CD14-positive monocyte (primary cell): ENCODE results near the gene DCUN1D5. TPM values are rescaled to one million over a fixed set of nuclear protein-coding genes. Genes with fewer than 3 reads are reported as not detected.
"Not testable (repeated sequence)": the region's sequence is repeated elsewhere in the genome, so short reads cannot be mapped to it uniquely, and the experiment has no call there.

ENCODE experiments used
- DNase-seq, 3 donors: peaks; one replicate each; pipeline ENCODE4 v3.0.0-alpha.2; 2011 to 2022
- H2AFZ ChIP-seq: 2 replicates; pipeline ENCODE4 v1.6.0; 2012; ENCODE audit warnings: mild to moderate bottlenecking, low read depth, low read length, inconsistent platforms; ENCODE audit not compliant: insufficient read depth, poor library complexity, severe bottlenecking
- H3K27ac ChIP-seq, 2 donors: 1 replicate in 1 of 2; 2 replicates in 1 of 2; pipeline ENCODE4 v1.5.1; 2012 to 2013; ENCODE audit warnings: low read length in 2 of 2, control low read depth in 1 of 2, inconsistent platforms in 1 of 2, low read depth in 1 of 2, mild to moderate bottlenecking in 1 of 2
- H3K27me3 ChIP-seq, 2 donors: one replicate each; pipeline versions ENCODE4 v1.6.0 to v1.6.1; 2011 to 2013; ENCODE audit warnings: low read length in 2 of 2; ENCODE audit not compliant: control insufficient read depth in 2 of 2, insufficient read depth in 2 of 2
- H3K36me3 ChIP-seq, 2 donors: replicated peaks in 1 of 2; 1 replicate in 1 of 2; 2 replicates in 1 of 2; pipeline versions ENCODE4 v1.5.1 to v1.6.1; 2012 to 2013; ENCODE audit warnings: low read length in 2 of 2, control low read depth in 1 of 2, inconsistent platforms in 1 of 2, mild to moderate bottlenecking in 1 of 2; ENCODE audit not compliant: insufficient read depth in 2 of 2, control insufficient read depth in 1 of 2
- H3K4me1 ChIP-seq, 2 donors: 1 replicate in 1 of 2; 2 replicates in 1 of 2; pipeline versions ENCODE4 v1.5.1 to v1.6.1; 2012 to 2013; ENCODE audit warnings: low read length in 2 of 2, control low read depth in 1 of 2, inconsistent platforms in 1 of 2, mild to moderate bottlenecking in 1 of 2, moderate library complexity in 1 of 2; ENCODE audit not compliant: insufficient read depth in 2 of 2, control insufficient read depth in 1 of 2
- H3K4me2 ChIP-seq: replicated peaks from 2 replicates; pipeline ENCODE3; 2012; ENCODE audit warnings: low read length, moderate library complexity, mild to moderate bottlenecking; ENCODE audit not compliant: poor library complexity, severe bottlenecking; ENCODE audit errors: extremely low read depth
- H3K4me3 ChIP-seq, 3 experiments: fragments of 200-600 bp in 1 of 3; sonication (generic) in 1 of 3; replicated peaks in 1 of 3; 1 replicate in 2 of 3; 2 replicates in 1 of 3; pipeline ENCODE4 v1.5.1; 2011 to 2013; ENCODE audit warnings: low read length in 3 of 3, mild to moderate bottlenecking in 3 of 3, control low read depth in 2 of 3, low read depth in 2 of 3, inconsistent platforms in 1 of 3, moderate library complexity in 1 of 3
- H3K79me2 ChIP-seq: 2 replicates; pipeline ENCODE4 v1.6.0; 2012; ENCODE audit warnings: mild to moderate bottlenecking, control low read depth, inconsistent platforms, low read length, moderate library complexity; ENCODE audit not compliant: insufficient read depth
- H3K9ac ChIP-seq: 2 replicates; pipeline ENCODE4 v1.6.0; 2017; ENCODE audit warnings: low read length, mild to moderate bottlenecking; ENCODE audit not compliant: insufficient read depth, poor library complexity, severe bottlenecking
- H3K9me3 ChIP-seq, 2 donors: replicated peaks in 1 of 2; 1 replicate in 1 of 2; 2 replicates in 1 of 2; pipeline versions ENCODE4 v1.5.1 to v1.6.1; 2012 to 2013; ENCODE audit warnings: low read length in 2 of 2, control low read depth in 1 of 2; ENCODE audit not compliant: control insufficient read depth in 1 of 2, insufficient read depth in 1 of 2
- H4K20me1 ChIP-seq: 2 replicates; pipeline ENCODE4 v1.6.0; 2012; ENCODE audit warnings: mild to moderate bottlenecking, low read length, control low read depth, moderate library complexity; ENCODE audit not compliant: insufficient read depth
- H3K27ac Mint-ChIP-seq, 7 donors: one replicate each; pipeline ENCODE4 v1.8.0; 2020; ENCODE audit warnings: mild to moderate bottlenecking in 7 of 7, mixed read lengths in 7 of 7, moderate library complexity in 6 of 7, inconsistent platforms in 2 of 7
- H3K27me3 Mint-ChIP-seq, 3 donors: one replicate each; pipeline ENCODE4 v1.8.0; 2021 to 2022; ENCODE audit warnings: low read depth in 3 of 3, mild to moderate bottlenecking in 3 of 3, mixed read lengths in 3 of 3, moderate library complexity in 3 of 3, inconsistent platforms in 1 of 3
- H3K36me3 Mint-ChIP-seq, 2 donors: one replicate each; pipeline ENCODE4 v1.8.0; 2020; ENCODE audit warnings: mixed read lengths in 2 of 2, inconsistent platforms in 1 of 2, mild to moderate bottlenecking in 1 of 2
- H3K4me1 Mint-ChIP-seq: one replicate; pipeline ENCODE4 v1.8.0; 2020; ENCODE audit warnings: mild to moderate bottlenecking, mixed read lengths
- H3K4me3 Mint-ChIP-seq, 2 donors: one replicate each; pipeline ENCODE4 v1.8.0; 2020; ENCODE audit warnings: mild to moderate bottlenecking in 2 of 2, mixed read lengths in 2 of 2, moderate library complexity in 1 of 2
- H3K9me3 Mint-ChIP-seq, 7 donors: one replicate each; pipeline ENCODE4 v1.8.0; 2020 to 2022; ENCODE audit warnings: mixed read lengths in 7 of 7, mild to moderate bottlenecking in 6 of 7, moderate library complexity in 6 of 7, inconsistent platforms in 2 of 7
- WGBS: methylation state at CpG from one replicate; pipeline ENCODE4 v1.1.5; 2013; ENCODE audit warnings: missing lambda C conversion rate; ENCODE audit not compliant: insufficient coverage; 5-methylcytosine and 5-hydroxymethylcytosine counted together
- intact Hi-C, 2 donors: fragments of 100-400 bp; cut with micrococcal nuclease; formaldehyde crosslinking; loops; one replicate each; pipeline versions ENCODE4 v1.15.0 to v1.15.1; 2023
- polyA plus RNA-seq, 3 donors: library from polyadenylated mRNA; depleted of rRNA in 1 of 3; unstranded in 2 of 3; stranded (reverse) in 1 of 3; fragments of 300-500 nt in 2 of 3; fragments of >200 nt in 1 of 3; fragmentation: Illumina TruSeq in 2 of 3; gene quantifications; 1 replicate in 2 of 3; 2 replicates in 1 of 3; pipeline ENCODE4 v1.2.3, GENCODE V29; 2012 to 2021
- TF ChIP-seq, protein P1 (sequence below): fragments of 200-600 bp; IDR thresholded peaks from one replicate; pipeline ENCODE4 v1.8.0; 2022; ENCODE audit warnings: antibody characterized with exemption, mild to moderate bottlenecking

The DCUN1D5 gene
- polyA plus RNA-seq, 3 donors = 7.8 to 20.3 (median 19.5) TPM

DNA sequence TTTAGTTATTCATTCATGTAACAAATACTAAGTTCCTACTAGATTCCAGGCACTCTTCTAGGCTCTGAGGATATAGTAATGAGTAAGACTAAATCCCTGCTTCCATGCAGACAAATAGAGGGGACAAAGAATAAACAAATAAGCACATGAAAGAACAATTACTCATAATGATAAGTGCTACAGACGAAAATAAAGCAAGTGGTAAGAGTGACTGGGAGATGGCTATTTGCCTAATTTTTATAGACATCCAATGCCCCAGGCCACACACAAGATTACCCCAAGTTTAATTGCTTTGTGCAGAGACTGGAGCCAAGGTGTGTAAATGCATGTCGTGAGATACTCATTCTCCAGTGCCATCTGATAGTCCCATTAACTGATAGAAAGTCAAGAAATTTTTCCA is 62.6 kb downstream of the DCUN1D5 start:
- no peak overlapping the region for H3K9ac ChIP-seq
- no CpG with 5 or more reads among the region's 2 CpGs for WGBS
- H3K36me3 Mint-ChIP-seq = no peaks in the 10 kb centered on the region

DNA sequence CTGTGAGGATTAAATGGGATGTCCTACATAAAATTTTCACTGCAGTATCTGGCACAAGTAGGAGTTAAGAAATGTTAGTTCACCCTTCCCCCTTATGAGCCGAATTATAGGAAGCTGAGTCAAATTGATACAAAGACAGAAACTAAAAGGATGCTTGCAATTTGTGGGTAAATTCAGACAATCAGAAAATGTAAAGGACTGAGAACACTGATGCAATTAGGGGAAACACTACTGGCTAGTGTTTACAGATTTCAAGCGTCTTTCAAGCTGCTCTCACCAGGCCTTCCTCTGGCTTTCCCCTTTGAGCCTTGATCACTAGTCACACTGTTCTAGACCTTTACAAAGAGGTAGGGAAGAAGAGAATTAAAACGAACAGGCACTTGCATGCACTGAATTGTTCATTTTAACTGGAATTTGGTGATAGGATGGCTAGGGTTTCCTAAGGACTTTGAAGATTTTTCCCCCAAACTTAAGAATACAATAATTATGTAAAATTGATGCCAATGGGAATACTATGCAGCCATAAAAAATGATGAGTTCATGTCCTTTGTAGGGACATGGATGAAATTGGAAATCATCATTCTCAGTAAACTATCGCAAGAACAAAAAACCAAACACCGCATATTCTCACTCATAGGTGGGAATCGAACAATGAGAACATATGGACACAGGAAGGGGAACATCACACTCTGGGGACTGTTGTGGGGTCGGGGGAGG is 63.5 kb downstream of the DCUN1D5 start:
- H2AFZ ChIP-seq, H3K79me2 ChIP-seq, H3K27ac Mint-ChIP-seq, H3K36me3 ChIP-seq, H3K27me3 Mint-ChIP-seq, H3K4me3 ChIP-seq, H3K4me1 ChIP-seq, H3K9me3 Mint-ChIP-seq, H3K4me3 Mint-ChIP-seq, H3K4me2 ChIP-seq, H3K27ac ChIP-seq, intact Hi-C loops, H3K27me3 ChIP-seq, H3K4me1 Mint-ChIP-seq, H3K9me3 ChIP-seq, H4K20me1 ChIP-seq, H3K36me3 Mint-ChIP-seq, H3K9ac ChIP-seq, DNase-seq: not testable (repeated sequence)
- no CpG with 5 or more reads among the region's 7 CpGs for WGBS

More for the DNA sequence above, 62.6 kb downstream of the DCUN1D5 start:
- no peaks in the 10 kb centered on the region for H4K20me1 ChIP-seq
- no peak overlapping the region for H3K4me3 ChIP-seq
- Mint-ChIP-seq H3K9me3 (peaks cover 0 to 2% (median 0%) of the 10 kb centered on the region in 7 donors), H3K4me3 (no peak overlapping the region), H3K4me1 (no peaks in the 10 kb centered on the region), H3K27me3 (peaks cover 0 to 3% (median 2%) of the 10 kb centered on the region in 3 donors), H3K27ac (no peak overlapping the region)
- DNase-seq = no peak
- H3K4me1 ChIP-seq = no peaks in the 10 kb centered on the region
- no peak overlapping the region for H2AFZ ChIP-seq
- H3K9me3 ChIP-seq = no peaks in the 10 kb centered on the region
- H3K36me3 ChIP-seq = no peaks in the 10 kb centered on the region
- H3K4me2 ChIP-seq = no peak overlapping the region
- H3K27ac ChIP-seq = no peak overlapping the region
- no peaks in the 10 kb centered on the region for H3K27me3 ChIP-seq
- intact Hi-C loops = no loop called here
- TF ChIP-seq, protein P1, sequence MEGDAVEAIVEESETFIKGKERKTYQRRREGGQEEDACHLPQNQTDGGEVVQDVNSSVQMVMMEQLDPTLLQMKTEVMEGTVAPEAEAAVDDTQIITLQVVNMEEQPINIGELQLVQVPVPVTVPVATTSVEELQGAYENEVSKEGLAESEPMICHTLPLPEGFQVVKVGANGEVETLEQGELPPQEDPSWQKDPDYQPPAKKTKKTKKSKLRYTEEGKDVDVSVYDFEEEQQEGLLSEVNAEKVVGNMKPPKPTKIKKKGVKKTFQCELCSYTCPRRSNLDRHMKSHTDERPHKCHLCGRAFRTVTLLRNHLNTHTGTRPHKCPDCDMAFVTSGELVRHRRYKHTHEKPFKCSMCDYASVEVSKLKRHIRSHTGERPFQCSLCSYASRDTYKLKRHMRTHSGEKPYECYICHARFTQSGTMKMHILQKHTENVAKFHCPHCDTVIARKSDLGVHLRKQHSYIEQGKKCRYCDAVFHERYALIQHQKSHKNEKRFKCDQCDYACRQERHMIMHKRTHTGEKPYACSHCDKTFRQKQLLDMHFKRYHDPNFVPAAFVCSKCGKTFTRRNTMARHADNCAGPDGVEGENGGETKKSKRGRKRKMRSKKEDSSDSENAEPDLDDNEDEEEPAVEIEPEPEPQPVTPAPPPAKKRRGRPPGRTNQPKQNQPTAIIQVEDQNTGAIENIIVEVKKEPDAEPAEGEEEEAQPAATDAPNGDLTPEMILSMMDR = no peak
- no peaks in the 10 kb centered on the region for H3K79me2 ChIP-seq
